Medulla oblongata (tissue), 1 donor: Measurements from ENCODE around the gene COL13A1.
A peak's percentile ranks its signal among the peaks of the same experiment; 100 is the strongest.

Source experiments
- DNase-seq: peaks from one replicate; pipeline ENCODE4 v3.0.0-alpha.2; 2015; ENCODE audit errors: extremely low spot score

COL13A1 gene

GRCh38 chr10:69866688-69867461 lies 65.2 kb downstream of the COL13A1 start:
- DNase-seq = peak; percentile 56

GRCh38 chr10:69867699-69868558 lies 66.2 kb downstream of the COL13A1 start:
- no peak for DNase-seq

- DNase-seq = no peak
Measured at GRCh38 chr10:69868821-69869220, 67.1 kb downstream of the COL13A1 start.

- DNase-seq = no peak
Measured at GRCh38 chr10:69869291-69869961, 67.7 kb downstream of the COL13A1 start.

- no peak for DNase-seq
Measured at GRCh38 chr10:69870591-69870990, 68.9 kb downstream of the COL13A1 start.

GRCh38 chr10:69871074-69871473 lies 69.4 kb downstream of the COL13A1 start:
- no peak for DNase-seq

DNA sequence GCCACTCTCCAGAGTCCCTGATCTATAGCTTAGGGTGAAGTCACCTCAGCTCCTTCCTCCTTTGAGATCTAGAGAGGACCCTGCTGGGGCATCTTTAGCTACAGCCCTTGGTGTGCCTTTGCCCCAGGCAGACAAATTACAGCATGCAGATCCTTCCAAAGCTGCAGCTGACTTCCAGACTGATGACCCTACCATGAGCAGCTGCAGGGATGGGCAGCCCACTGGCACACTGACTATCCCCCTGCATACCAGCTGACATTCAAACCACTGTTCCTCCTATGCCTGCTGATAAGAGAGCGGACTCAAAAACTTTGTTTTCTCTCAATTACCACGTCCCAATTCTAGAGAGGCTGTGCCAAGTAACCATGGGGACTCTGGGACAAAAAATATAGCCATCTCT lies 70.6 kb downstream of the COL13A1 start:
- no peak for DNase-seq

DNA sequence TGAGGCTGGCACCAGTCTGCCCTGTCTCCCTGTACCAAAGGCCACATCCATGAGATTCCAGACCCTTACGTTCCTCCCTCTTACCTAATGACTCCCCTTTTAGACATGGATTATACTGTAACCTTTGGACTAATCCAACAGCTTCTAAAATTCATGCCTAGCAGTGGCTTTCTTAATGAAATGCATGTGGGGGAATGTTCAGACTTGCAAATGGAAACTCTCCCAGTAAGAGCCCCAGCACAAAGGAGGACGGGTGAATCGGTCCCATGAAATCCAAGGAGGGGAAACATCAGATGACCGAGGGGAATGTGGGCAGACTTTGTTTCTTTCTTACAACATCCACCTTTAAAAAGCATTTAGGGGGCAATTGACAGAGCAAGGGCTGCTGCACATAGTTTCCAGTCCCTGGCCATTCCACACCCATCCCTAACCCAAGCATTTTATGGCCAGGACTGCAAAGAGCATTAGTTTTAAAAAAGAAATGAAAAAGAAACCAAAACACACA lies 71.5 kb downstream of the COL13A1 start:
- DNase-seq = no peak

GRCh38 chr10:69874449-69874848 lies 72.7 kb downstream of the COL13A1 start:
- DNase-seq = no peak

- DNase-seq = no peak
Measured at GRCh38 chr10:69875856-69876255, 74.2 kb downstream of the COL13A1 start.

DNA sequence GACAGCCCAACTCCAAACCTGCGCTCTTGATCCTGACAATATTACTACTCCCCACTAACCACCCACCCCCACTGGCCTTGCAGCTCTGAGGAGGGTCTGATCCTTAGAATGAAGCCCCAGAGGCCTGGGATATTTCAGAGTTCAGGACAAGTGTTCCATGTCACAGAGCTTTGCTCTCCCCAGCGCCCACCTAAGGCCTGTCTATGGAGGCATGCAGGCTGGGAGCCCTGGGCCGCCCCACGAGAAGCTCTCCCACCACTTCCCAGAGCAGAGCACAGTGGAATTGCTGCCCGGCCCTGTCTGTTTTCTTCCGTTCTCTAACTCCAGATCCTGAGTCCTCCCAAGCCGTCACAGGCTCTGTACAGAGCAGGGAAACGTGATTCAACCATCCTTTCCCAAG lies 74.6 kb downstream of the COL13A1 start:
- no peak for DNase-seq

GRCh38 chr10:69876931-69877330 lies 75.2 kb downstream of the COL13A1 start:
- no peak for DNase-seq

DNA sequence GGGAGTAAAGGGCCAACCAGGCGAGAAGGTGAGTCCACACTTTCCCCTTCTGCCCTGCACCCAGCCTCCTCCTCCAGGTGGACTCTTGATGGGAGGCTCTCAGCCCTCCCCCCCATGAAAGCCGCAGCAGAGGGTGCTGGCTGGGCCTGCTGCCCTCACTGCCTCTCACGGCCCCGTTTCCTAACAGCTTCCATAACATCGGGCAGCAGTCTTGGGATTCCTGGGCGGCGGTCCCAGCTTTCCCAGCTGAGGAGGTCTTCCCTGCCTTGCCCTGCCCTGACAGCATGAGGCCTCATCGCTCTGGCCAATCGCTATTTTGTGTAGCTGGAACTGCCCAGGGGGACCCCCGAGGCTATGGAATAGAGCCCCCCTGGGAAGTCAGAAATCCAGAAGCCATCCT lies 76.3 kb downstream of the COL13A1 start:
- DNase-seq = no peak

GRCh38 chr10:69878951-69879350 lies 77.2 kb downstream of the COL13A1 start:
- no peak for DNase-seq

DNA sequence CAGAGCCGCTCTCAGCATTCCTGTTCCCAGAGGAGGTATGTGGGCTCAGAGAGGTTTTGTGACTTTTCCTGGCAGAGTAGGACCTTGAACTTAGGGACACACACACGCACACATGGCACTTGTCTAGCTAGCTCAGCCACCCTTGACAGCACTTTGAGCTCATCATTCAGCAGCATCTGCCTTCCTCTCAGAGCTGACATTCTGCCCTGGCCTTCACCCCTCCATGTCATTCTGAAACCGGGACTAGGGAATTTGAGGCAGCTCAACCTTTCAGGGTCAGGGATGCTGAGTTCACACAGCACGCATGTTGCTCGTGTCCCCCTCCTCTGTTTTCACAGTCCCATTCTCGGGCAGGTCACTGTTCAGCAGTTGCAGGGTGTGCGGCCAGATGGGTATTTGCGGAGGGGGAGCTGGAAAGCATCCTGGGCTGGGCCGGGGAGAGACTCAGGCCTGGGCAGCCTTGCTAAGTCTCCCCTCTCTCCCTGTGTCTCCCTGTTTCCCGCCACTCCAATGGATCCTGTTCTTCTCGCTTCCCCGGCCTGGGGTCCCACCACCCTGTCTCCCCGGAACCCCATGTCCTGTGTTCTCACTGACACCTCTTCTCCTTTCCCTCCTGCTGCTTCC lies 78.0 kb downstream of the COL13A1 start:
- no peak for DNase-seq

- DNase-seq = no peak
Measured at GRCh38 chr10:69880301-69881081, 78.8 kb downstream of the COL13A1 start.

GRCh38 chr10:69881202-69881601 lies 79.5 kb downstream of the COL13A1 start:
- DNase-seq = no peak

DNA sequence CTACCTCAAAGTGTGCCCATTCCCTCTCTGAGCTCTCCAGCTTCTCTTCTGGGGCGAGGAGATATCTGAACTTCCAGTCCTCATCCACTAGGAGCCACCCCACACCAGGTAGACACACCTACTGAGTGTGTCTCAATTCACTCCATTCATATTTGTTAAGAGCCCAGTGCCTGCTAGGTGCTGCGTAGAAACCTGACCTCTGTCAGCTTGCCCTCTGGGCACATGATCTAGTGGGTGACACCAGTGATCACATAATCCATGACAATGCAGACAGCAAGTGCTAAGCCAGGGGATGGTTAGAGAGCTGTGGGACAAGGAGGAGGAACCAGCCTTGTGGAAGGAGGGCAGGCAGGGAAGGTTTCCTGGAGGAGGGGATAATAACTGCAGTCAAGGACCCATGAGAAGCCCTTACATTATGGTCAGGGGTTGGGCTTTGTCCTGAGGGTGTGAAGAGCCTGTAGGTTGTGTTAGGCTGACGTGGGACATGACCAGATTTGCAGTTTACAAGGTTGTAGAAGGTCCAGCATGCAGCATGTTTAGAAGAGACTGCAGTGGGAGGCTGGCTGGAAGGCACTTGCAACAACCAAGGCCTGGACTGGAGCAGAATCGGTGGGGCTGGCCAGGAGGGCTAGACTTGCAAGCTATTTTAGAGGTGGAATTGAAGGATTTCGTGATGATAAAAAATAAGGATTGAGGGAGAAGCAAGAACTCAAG lies 81.8 kb downstream of the COL13A1 start:
- DNase-seq = no peak

GRCh38 chr10:69884024-69884367 lies 82.3 kb downstream of the COL13A1 start:
- DNase-seq = no peak

GRCh38 chr10:69884686-69885085 lies 83.0 kb downstream of the COL13A1 start:
- DNase-seq = peak; percentile 68
